GM18508 (cell line): ENCODE data around the gene SUGP2.

Experiments used
- ATAC-seq: cut with Tn5 transposase; IDR thresholded peaks from one replicate; pipeline ENCODE4 v1.9.1; 2021; ENCODE audit warnings: moderate number of reproducible peaks; ENCODE audit not compliant: insufficient read depth, unreplicated experiment

The SUGP2 gene

DNA sequence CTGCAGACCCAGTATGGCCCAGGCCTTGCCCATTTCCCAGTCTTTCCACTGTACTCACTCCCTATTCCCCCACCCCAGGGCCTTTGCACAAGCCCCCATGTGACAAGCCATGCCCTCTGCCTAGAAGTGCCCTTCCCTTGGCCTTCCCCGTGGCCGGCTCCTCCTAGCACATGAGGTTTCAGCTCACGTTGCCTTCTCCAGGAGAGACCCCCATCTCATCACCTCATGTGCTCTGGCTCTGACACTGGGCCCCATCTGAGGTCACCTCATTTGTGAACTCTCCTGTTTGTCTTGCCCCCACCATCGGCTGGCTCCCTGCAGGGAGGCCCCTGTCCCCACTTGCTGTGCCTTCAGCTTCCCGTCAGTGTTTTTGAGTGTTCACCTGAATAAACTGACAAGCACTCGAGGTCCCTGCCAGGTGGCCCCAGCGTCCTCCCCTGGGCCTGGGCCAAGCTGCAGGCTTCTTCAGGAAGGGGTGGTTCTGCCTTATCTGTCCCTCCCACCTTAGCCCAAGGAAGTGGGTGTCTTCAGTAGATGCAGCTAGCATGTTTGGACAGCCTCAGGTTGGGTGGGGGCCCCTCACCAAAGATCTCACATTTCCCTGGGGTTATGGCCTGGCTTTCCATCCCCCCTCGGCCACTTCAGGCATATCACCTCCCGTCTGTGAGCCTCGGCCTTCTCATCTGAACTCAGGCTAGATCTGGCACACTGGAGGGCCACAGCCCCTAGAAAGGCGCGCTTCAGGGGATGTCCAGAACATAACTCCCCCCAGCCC lies 26.7 kb upstream of the SUGP2 start:
- ATAC-seq = no peak

DNA sequence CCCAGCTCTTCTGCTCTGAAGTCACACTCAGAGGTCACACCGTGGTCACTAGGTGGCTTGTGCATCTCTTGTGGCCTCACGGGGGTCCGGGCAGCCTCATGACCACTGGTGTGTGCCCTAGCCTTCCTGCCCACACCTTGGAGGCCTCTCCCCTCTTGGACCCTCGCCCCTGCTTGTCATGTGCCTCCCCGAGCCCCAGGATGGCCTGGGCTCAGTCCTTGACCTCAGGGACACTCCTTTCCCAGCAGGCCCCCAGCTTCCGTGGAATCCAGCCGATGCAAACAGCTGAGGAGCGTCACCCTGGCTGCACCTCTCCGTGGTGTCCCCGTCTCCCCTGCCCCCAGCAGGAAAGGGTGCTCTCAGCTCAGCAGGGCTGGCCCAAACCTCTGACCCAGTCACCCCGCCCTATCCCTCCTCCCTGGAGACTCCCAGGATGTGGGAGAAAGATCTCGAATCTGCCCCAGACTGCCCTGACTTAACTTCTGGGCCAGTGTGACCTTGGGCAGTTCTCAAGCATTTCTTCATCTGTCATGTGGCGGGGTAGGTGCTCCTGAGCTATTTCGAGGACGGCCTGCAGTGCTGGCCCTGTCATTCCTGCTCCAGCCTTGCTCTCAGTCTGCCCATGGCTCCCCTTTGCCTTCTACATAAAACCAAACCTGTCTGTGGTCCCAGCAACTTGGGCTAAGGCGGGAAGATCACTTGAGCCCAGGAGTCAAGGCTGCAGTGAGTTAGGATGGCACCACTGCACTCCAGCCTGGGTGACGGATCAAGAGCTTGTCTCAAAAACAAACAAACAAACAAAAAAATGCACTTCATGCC lies 25.9 kb upstream of the SUGP2 start:
- ATAC-seq = no peak

DNA sequence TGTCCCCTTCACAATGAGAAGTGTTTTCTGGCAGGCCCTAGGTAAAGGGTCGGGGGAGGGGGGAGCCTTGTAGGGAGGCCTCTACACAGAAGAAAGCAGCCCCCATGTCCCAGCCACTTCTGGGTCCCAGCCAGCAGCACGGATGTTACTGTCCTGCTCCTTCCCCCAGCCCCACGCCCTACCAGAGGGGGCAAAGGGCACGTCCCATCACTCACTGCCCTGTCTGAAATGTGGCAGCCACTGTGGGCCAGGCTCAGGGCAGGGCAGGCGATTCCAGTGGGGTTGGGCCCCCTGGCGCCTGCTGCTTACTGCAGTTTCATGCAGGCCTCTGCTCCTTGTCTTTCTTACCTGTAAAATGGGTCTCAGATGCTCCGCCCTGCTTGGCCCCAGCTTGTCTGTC lies 24.4 kb upstream of the SUGP2 start:
- ATAC-seq = no peak

DNA sequence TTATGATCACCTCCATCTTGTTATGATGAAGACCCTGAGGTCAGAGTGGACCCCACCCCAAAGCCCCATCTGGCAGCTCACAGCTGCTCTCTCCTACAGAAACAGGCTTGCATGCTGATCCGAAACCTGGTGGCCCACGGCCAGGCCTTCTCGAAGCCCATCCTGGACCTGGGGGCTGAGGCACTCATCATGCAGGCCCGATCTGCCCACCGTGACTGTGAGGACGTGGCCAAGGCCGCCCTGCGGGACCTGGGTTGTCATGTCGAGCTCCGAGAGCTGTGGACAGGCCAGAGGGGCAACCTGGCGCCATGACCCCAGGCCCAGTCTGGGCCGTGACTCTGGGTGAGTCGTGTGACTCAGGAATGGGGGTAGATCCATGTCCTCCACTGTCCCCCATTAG lies 24.0 kb upstream of the SUGP2 start:
- no peak for ATAC-seq

DNA sequence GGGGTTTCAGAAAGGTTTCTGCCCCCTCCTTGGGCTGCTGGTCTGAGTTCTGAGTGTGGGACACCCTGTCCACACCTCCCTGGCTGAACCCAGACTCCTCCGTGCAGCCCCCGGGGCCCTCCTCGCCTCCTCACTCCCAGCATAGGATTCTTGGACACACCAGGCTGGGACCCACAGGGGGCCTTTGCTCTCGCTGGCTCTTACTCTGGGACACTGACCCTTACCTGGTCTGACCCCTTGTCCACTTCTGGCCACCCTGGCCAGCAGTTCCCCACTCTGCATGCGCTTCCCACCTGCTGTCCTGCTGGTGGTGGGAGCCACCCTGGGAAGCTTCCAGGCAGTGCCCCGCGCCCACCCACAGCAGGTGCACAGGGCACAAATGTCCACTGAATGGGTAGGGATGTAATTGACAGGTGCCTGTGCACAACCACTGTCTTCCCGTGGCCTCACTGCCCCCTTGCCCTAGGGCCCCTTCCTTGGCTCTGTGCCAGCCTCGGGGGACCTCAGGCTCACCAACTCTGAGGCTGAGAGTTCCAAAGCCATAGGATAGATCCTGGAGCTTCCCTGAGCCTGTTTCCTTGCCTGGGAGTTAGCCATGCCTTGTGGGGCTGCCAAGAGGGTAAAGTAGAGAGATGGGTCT lies 23.4 kb upstream of the SUGP2 start:
- ATAC-seq = no peak

DNA sequence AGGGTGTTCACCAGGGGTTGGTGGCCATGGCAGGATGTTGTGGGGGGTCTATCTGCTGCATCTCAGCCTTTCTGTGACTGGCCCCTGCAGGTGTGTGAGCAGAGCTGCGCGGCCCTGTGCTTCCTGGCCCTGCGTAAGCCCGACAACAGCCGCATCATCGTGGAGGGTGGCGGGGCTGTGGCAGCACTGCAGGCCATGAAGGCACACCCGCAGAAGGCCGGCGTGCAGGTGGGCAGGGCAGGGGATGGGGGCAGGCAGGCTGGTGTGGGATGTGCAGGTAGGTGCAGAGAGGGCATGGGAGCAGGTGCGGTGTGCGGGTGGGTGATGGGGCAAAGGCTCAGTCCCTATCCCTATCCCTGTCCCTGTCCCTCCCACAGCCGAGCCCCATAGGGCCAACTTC lies 22.4 kb upstream of the SUGP2 start:
- no peak for ATAC-seq

DNA sequence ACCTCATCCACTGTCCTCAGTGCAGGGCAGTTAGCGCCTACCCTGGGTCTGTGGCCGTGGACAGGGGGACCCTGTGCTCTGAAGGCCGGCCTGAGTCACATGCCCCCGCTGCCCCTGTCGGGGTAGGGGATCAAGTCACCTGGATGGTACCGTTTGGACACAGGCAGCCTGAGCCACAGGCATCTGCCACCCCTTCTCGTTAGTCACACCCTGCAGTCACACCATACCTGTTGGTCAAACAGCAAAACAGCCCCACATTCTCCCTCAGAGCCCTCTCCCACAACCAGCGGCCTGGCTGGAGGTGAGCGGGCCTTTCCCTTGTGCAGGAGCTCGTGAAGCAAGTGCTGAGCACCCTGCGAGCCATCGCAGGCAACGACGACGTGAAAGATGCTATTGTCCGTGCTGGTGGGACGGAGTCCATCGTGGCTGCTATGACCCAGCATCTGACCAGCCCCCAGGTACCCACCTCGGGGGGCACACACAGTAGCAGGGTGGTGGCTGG lies 21.7 kb upstream of the SUGP2 start:
- no peak for ATAC-seq

DNA sequence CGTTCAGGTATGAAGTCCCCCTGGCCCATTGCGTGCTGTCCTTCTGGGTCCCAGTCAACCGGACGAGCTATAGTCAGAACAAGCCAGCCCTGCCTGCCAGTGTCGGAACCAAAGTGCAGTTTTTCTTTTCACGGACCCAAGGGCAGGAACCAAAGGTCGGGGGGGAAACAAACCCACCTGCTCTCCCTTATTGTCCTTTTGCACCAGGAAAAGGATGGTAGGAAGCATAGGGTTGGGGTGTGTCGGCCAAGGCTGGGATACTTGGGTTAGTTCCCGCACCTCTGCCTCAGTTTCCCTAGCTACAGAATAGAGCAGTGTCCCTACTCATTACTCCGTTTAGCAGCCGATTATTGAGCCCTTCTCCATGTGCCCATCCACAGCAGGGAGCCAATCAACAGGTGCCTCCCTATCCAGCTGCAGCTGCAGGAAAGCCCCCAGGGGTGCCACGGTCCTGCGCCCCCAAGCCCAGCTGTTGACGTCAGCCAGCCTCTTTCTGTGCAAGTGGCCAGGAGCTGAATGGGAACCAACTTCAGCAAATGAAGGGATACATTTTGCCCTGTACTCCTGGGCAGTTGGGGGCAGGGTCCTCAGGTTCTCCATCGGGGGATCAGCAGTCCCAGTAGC lies 21.1 kb upstream of the SUGP2 start:
- no peak for ATAC-seq

DNA sequence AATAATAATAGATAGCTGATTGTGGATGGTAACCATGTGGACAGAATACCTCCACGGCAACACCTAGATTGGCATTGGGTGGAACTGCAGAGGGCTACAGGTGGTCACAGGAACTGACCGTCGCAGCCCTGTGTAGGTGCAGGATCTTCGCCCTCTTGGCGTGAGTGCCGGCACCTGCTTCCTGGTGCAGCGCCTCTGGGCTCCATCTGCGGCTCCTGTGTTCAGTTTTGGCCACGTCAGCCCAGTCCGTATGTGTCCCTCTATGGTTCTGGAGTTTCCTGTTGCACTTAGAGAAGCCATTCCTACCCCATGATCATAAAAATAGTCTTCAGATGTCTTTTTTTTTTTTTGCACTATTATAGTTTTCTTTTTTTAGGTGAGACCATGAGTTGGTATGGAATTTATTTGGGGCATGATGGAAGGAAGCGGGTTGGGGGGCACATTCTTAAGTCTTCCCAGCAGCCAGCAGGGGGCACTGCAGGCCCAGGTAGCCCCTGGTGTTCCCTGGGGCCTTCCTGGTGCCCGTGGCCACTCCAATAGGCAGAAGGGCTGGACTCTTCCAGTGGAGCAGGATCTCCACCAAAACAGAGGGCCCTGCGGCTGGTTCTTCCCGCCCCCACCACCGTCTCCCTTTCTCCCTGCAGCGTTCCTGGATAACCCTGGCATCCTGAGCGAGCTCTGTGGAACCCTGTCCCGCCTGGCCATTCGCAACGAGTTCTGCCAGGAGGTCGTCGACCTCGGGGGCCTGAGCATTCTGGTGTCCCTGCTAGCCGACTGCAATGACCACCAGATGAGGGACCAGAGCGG lies 20.4 kb upstream of the SUGP2 start:
- ATAC-seq = no peak

DNA sequence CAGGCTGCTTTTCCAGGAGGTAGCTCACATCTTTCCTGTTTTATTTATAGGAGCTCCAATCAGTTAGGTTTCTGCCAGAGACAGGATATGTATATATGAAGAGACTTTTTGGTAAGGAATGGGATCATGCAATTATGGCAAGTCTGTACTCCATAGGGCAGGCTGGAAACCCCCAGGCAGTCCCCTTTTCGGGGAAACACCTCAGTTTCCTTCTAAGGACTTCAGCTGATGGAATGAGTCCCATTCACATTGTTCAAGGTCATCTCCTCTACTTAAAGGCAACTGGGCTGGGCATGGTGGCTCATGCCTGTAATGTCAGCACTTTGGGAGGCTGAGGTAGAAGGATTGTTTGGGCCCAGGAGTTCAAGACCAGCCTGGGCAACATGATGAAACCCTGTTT lies 19.6 kb upstream of the SUGP2 start:
- no peak for ATAC-seq

DNA sequence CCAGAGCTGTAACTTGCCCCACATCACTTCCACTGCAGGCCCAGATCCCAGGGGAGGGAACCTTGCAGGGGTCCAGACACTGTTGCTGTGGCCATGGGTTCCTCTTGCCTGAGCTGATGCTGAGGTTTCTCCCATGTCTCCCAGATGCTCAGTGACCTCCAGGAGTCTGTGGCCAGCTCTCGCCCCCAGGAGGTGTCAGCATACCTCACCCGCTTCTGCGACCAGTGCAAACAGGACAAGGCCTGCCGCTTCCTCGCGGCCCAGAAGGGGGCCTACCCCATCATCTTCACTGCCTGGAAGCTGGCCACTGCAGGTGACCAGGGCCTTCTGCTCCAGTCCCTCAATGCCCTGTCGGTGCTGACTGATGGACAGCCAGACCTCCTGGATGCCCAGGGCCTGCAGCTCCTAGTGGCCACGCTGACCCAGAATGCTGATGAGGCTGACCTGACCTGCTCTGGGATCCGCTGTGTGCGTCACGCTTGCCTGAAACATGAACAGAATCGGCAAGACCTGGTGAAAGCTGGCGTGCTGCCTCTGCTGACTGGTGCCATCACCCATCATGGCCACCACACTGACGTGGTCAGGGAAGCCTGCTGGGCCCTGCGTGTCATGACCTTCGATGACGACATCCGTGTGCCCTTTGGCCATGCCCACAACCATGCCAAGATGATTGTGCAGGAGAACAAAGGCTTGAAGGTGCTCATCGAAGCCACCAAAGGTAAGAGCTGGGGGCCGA lies 18.3 kb upstream of the SUGP2 start:
- no peak for ATAC-seq

DNA sequence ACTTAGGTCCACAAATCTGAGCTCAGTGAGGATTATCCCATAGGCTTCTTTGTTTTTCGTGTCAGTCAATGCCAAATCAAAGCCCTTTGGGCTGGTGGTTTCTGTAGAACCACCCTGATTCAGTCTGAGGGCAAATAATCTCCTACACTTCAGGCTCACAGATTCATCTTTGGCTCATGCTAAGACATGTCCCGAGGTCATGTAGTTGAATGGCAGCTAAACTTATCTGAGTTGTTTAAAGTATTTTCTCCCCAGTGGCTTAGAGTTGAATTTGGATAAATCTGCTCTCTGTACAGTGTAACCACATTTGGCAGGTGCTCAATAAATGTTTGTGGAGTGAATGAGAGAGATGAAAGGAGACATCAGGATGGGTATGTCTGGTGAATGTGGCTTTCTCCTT lies 17.4 kb upstream of the SUGP2 start:
- ATAC-seq = no peak

DNA sequence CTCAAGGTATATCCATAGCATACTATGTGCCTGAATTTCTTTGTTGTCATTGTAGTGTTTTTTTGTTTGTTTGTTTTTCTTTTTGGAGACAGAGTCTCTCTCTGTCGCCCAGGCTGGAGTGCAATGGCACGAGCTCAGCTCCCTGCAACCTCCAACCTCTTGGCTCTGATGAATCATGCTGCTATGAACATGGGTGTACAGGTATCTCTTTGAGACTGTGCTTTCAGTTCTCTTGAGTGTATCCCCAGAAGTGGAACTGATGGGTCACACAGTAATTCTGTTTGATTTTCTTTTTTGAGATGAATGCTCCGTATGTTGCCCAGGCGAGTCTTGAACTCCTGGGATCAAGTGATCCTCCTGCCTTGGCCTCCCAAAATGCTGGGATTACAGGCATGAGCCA lies 16.8 kb upstream of the SUGP2 start:
- no peak for ATAC-seq

DNA sequence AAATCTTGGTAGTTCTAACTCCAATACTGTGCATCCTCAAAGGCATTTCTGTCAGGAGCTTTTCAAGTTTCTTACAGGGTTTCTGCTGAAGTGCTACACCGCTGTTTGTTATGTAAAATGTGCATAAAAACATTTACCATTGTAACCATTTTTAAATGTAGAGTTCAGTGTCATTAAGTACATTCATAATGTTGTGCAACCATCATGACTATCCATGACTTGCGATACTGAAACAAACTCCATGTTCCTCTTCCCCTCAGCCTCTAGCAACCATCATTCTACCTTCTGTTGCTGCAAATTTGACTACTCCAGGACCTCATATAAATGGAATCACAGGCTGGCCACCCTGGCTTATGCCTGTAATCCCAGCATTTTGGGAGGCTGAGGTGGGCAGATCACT lies 16.1 kb upstream of the SUGP2 start:
- no peak for ATAC-seq

DNA sequence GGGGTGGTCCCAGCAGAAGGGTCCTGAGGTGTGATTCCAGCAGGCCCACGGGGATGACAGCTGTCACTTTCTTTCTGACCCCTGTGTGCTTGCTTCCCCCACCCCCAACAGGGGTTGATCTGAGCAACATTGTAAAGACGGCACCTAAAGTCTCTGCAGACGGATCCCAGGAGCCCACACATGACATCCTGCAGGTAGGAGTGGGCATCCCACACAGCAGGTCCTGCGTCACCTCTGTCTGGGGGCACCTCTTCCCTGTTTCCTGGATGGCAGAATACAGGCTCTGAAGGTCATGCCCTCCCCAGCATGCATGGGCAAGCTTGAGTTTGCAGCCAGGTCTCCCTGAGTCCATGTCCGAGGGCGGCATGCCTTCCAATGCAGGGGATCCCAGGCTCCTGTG lies 10.6 kb upstream of the SUGP2 start:
- ATAC-seq = no peak

DNA sequence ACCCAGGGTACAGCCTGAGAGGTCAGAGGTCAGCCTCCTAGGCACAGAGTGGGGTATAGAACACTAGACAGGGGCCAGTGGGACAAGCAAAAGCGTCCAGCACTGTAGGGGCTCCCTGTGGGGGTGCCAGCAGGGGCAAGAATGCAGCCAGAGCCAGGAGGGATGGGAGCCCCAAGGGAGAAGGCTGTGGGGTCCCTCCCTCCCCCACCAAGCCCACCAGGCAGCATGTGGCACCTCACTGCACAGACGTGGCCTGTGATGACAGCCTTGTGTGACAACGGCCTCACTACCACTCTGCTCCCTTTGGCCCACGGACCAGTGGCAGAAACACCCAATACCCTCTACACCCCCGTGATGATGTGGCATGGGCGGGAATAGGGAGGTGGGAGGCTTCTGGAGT lies 10.2 kb upstream of the SUGP2 start:
- ATAC-seq = no peak

DNA sequence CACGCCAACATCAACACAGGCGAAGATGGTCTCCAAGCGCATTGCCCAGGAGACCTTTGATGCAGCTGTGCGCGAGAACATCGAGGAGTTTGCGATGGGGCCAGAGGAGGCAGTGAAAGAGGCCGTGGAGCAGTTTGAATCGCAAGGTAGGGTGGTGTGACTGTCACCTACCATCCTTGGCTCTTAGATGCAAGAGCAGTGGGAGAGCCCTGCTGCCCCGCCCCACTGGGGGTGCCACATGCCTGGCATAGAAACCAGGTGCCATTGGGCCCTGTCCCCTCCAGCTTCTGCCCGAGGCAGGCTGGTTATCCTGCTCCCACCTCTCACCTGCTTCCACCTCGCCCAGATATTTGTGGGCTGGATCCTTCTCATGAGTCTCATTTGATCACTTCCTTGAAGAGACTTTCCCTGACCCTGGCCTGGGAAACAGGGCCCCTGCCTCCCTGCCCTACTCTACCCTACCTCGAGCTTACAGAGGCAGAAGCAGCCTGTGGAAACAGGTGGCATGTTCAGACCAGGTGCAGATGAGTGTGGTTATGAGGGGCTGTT lies 9.5 kb upstream of the SUGP2 start:
- ATAC-seq = no peak

DNA sequence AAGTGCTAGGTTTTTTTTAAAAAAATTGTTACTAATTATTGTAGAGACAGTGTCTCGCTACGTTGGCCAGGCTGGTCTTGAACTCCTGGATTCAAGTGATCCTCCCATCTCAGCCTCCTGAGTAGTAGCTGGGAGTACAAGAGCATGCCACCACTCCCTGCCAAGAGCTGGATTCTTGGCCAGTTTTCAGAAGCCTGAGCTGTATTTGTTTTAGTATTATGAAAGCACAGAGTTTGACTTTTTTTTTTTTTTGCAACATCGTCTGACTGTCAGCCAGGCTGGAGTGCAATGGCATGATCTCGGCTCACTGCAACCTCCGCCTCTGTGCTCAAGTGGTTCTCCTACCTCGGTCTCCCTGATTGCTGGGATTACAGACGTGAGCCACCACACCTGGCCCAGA lies 7.1 kb upstream of the SUGP2 start:
- no peak for ATAC-seq

DNA sequence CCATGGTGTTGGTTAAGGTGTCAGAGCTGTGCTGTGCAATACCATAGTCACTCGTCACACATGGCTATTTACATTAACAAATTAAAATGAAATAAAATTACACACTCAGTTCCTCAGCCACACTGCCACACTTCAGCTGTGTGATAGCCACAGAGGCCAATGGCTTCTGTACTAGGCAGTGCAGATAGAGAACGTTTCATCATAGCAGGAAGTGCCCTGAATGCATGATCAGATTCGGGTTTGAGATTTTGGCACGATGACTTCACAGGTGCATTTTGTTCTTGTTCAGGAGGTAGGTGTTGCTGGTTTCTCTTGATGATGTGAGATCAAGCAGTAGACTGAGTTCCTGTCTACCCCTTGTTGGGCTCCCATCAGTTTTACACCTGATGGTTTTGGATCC lies 6.6 kb upstream of the SUGP2 start:
- no peak for ATAC-seq
